Subcutaneous adipose tissue (tissue), 4 donors: ENCODE measurements around the gene HLCS. TPM values are rescaled to one million over a fixed set of nuclear protein-coding genes. Genes with fewer than 3 reads are reported as not detected.

Source experiments
- small RNA-seq: library from RNA; depleted of rRNA; stranded (forward); fragments of <200 nt; gene quantifications from one replicate; pipeline ENCODE3, GENCODE V24; 2016
- total RNA-seq, 4 donors: library from RNA; depleted of rRNA; stranded (reverse); fragments of >200 nt; gene quantifications; one replicate each; pipeline ENCODE4 v1.1.0, GENCODE V29; 2016
- TF ChIP-seq, protein P1 (sequence below): fragments of 450-650 bp; IDR thresholded peaks from one replicate; pipeline ENCODE4 v1.5.1; 2016; ENCODE audit warnings: low read depth, mild to moderate bottlenecking, control low read depth, antibody characterized with exemption, moderate library complexity

Gene HLCS
- total RNA-seq, 4 donors from 2014 or later, result 14.6 to 30.3 (median 23.7) TPM

DNA sequence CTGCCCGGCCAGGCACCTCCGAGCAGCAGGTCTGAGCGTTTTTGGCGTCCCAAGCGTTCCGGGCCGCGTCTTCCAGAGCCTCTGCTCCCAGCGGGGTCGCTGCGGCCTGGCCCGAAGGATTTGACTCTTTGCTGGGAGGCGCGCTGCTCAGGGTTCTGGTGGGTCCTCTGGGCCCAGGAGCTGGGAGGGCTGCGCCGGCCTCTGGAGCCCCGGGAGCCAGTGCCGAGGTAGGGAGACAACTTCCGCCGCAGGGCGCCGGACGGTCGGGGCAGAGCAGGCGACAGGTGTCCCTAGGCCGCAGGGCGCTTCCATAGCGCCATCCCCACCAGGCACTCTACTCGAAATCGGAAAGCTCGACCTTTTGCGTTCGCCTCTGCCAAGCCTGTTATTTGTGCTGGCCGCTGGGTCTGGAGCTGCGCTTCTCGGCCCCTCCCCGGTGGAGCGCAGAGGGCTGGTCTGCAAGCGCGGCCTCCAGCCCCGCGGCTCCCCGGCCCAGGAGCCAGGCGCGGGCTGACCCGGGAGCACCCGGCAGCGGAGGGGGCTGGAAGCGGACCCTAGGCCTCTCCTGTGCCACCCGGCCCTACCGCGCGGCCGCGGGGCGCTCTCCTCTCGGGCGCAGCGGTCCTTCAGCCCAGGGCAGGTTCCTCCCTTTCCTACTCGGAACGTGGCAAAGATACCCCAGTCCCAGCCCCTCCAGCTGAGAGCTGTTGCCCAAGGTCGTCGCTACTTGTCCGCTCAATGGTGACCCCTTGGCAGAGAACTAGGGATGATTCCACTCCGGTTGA is 265.3 kb downstream of the HLCS start:
- TF ChIP-seq, protein P1, sequence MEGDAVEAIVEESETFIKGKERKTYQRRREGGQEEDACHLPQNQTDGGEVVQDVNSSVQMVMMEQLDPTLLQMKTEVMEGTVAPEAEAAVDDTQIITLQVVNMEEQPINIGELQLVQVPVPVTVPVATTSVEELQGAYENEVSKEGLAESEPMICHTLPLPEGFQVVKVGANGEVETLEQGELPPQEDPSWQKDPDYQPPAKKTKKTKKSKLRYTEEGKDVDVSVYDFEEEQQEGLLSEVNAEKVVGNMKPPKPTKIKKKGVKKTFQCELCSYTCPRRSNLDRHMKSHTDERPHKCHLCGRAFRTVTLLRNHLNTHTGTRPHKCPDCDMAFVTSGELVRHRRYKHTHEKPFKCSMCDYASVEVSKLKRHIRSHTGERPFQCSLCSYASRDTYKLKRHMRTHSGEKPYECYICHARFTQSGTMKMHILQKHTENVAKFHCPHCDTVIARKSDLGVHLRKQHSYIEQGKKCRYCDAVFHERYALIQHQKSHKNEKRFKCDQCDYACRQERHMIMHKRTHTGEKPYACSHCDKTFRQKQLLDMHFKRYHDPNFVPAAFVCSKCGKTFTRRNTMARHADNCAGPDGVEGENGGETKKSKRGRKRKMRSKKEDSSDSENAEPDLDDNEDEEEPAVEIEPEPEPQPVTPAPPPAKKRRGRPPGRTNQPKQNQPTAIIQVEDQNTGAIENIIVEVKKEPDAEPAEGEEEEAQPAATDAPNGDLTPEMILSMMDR, result no peak

Small RNA genes lying within 50 kb of the gene (small RNA-seq; reads per million reads assigned to genes)
- gene RF00019 (0.49 reads per million), gene RNA5SP491 (3.3 reads per million, percentile 62 among the genes with 10 or more reads in this experiment)

Other genes with a start within 250 kb of the HLCS start
- gene RIPPLY3, start 40.0 kb upstream of the HLCS start, total RNA-seq, result not detected
- 10 to 100 TPM; 26.6 to 73.5 (median 28.8) TPM for gene PIGP, start 106.4 kb upstream of the HLCS start, total RNA-seq
- gene TTC3, start 106.6 kb upstream of the HLCS start, total RNA-seq, result 100 to 1,000 TPM; 179 to 309 (median 223) TPM